Measurements from ENCODE around the gene DNASE1L1.

DNA sequence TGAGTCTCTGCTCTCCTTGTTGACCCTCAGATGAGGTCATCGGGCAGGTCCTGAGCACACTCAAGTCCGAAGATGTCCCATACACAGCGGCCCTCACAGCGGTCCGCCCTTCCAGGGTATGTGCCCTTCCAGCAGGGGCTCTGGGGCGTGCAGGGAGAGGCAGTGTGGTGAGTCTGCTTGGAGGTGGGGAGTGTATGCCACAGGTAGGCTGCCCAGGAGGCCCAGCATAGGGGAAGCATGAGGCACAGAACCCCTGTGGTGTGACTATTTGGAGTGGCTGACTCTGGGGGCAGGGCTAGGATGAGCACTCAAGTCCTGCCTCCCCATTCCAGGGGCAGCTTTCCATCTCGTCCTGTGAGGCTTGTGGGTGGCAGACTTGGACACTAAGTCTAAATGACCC is 24.6 kb upstream of the DNASE1L1 start:
- TF ChIP-seq, protein P1, sequence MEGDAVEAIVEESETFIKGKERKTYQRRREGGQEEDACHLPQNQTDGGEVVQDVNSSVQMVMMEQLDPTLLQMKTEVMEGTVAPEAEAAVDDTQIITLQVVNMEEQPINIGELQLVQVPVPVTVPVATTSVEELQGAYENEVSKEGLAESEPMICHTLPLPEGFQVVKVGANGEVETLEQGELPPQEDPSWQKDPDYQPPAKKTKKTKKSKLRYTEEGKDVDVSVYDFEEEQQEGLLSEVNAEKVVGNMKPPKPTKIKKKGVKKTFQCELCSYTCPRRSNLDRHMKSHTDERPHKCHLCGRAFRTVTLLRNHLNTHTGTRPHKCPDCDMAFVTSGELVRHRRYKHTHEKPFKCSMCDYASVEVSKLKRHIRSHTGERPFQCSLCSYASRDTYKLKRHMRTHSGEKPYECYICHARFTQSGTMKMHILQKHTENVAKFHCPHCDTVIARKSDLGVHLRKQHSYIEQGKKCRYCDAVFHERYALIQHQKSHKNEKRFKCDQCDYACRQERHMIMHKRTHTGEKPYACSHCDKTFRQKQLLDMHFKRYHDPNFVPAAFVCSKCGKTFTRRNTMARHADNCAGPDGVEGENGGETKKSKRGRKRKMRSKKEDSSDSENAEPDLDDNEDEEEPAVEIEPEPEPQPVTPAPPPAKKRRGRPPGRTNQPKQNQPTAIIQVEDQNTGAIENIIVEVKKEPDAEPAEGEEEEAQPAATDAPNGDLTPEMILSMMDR (conservative IDR thresholded peaks at IDR 0.05 in 1 of 2, IDR thresholded peaks at IDR 0.05 in 1 of 2; ENCODE audit: low read depth in 1 of 2, low read length in 2 of 2), result no peak
- no peak for TF ChIP-seq EZH2 (IDR thresholded peaks at IDR 0.05; ENCODE audit: low read length, missing control alignments)

Measured in fibroblast of lung (primary cell).